SK-N-SH treated with all-trans-retinoic acid at 6 μM for 48 hours (cell line): ENCODE results near the gene HSPA12A.

ENCODE experiments used
- ATAC-seq: fragments of 200-7000 bp; cut with Tn5 transposase; 3 replicates; pipeline ENCODE4 v1.9.1; 2020; ENCODE audit warnings: mild to moderate bottlenecking, moderate library complexity
- BACH2 ChIP-seq: fragments of 250-450 bp; sonication (Bioruptor Pico); IDR thresholded peaks from 2 replicates; pipeline ENCODE4 v1.9.0; 2021; ENCODE audit warnings: mild to moderate bottlenecking, borderline replicate concordance
- CREB5 ChIP-seq: fragments of 250-450 bp; sonication (Bioruptor Pico); IDR thresholded peaks from 2 replicates; pipeline ENCODE4 v1.5.1; 2020; ENCODE audit warnings: low read depth, mild to moderate bottlenecking, moderate library complexity
- CSDC2 ChIP-seq: fragments of 250-450 bp; sonication (Bioruptor Pico); IDR thresholded peaks from 2 replicates; pipeline ENCODE4 v1.5.0; 2020; ENCODE audit warnings: mild to moderate bottlenecking, moderate library complexity
- CSRNP3 ChIP-seq: fragments of 250-450 bp; sonication (Bioruptor Pico); IDR thresholded peaks from 2 replicates; pipeline ENCODE4 v1.5.1; 2021; ENCODE audit warnings: mild to moderate bottlenecking, moderate library complexity
- ESRRG ChIP-seq: fragments of 250-450 bp; sonication (Bioruptor Pico); IDR thresholded peaks from 2 replicates; pipeline ENCODE4 v1.6.1; 2021; ENCODE audit warnings: mild to moderate bottlenecking
- GLIS3 ChIP-seq: fragments of 250-450 bp; sonication (Bioruptor Pico); IDR thresholded peaks from 2 replicates; pipeline ENCODE4 v1.5.0; 2020; ENCODE audit warnings: mild to moderate bottlenecking, moderate library complexity
- ISL1 ChIP-seq: fragments of 250-450 bp; sonication (Bioruptor Pico); IDR thresholded peaks from 2 replicates; pipeline ENCODE4 v2.1.2; 2022; ENCODE audit warnings: mild to moderate bottlenecking, moderate library complexity
- OSR1 ChIP-seq: fragments of 250-450 bp; sonication (Bioruptor Pico); IDR thresholded peaks from 2 replicates; pipeline ENCODE4 v1.8.0; 2022; ENCODE audit warnings: moderate library complexity, mild to moderate bottlenecking, inconsistent platforms
- PATZ1 ChIP-seq: fragments of 250-450 bp; sonication (Bioruptor Pico); IDR thresholded peaks from 2 replicates; pipeline ENCODE4 v1.8.0; 2020; ENCODE audit warnings: mild to moderate bottlenecking, moderate library complexity, borderline replicate concordance
- POU6F1 ChIP-seq: fragments of 250-450 bp; sonication (Bioruptor Pico); IDR thresholded peaks from 2 replicates; pipeline ENCODE4 v1.8.0; 2021; ENCODE audit warnings: low read depth, mild to moderate bottlenecking, moderate library complexity, borderline replicate concordance
- PPARA ChIP-seq: fragments of 250-450 bp; sonication (Bioruptor Pico); IDR thresholded peaks from 2 replicates; pipeline ENCODE4 v1.5.0; 2020; ENCODE audit warnings: mild to moderate bottlenecking, borderline replicate concordance
- SNAI2 ChIP-seq: fragments of 250-450 bp; sonication (Bioruptor Pico); IDR thresholded peaks from 2 replicates; pipeline ENCODE4 v1.5.0; 2020; ENCODE audit warnings: mild to moderate bottlenecking, moderate library complexity
- TCF4 ChIP-seq: fragments of 250-450 bp; sonication (Bioruptor Pico); IDR thresholded peaks from 2 replicates; pipeline ENCODE4 v1.8.0; 2021; ENCODE audit warnings: mild to moderate bottlenecking, moderate library complexity, borderline replicate concordance
- TOX ChIP-seq: fragments of 250-450 bp; sonication (Bioruptor Pico); IDR thresholded peaks from 2 replicates; pipeline ENCODE4 v1.8.0; 2021; ENCODE audit warnings: mild to moderate bottlenecking, moderate library complexity, borderline replicate concordance
- TSHZ2 ChIP-seq: fragments of 250-450 bp; sonication (Bioruptor Pico); IDR thresholded peaks from 2 replicates; pipeline ENCODE4 v1.5.0; 2020; ENCODE audit warnings: mild to moderate bottlenecking, moderate library complexity
- ZFP3 ChIP-seq: fragments of 250-450 bp; sonication (Bioruptor Pico); IDR thresholded peaks from 2 replicates; pipeline ENCODE4 v1.5.0; 2020; ENCODE audit warnings: mild to moderate bottlenecking, moderate library complexity
- ZNF565 ChIP-seq: fragments of 450-650 bp; formaldehyde crosslinking; conservative IDR thresholded peaks from 2 replicates; pipeline ENCODE4 v1.5.0; 2020; ENCODE audit warnings: low read depth, mild to moderate bottlenecking, moderate library complexity
- ZNF70 ChIP-seq: fragments of 450-650 bp; formaldehyde crosslinking; IDR thresholded peaks from 2 replicates; pipeline ENCODE4 v1.5.0; 2020; ENCODE audit warnings: mild to moderate bottlenecking, moderate library complexity
- ZNF8 ChIP-seq: fragments of 450-650 bp; formaldehyde crosslinking; IDR thresholded peaks from 2 replicates; pipeline ENCODE4 v1.5.0; 2020; ENCODE audit warnings: mild to moderate bottlenecking, moderate library complexity

HSPA12A gene

GRCh38 chr10:116636385-116636784 lies 106.0 kb downstream of the HSPA12A start:
- no peak for TF ChIP-seq TCF4 (CRISPR knock-in tag)
- no peak for TF ChIP-seq CSRNP3 (CRISPR knock-in tag)
- no peak for TF ChIP-seq TSHZ2 (CRISPR knock-in tag)
- no peak for TF ChIP-seq PATZ1 (CRISPR knock-in tag)
- TF ChIP-seq ZNF565 (CRISPR knock-in tag), result no peak
- no peak for TF ChIP-seq GLIS3 (CRISPR knock-in tag)
- TF ChIP-seq ZNF8 (CRISPR knock-in tag), result no peak
- TF ChIP-seq POU6F1 (CRISPR knock-in tag), result no peak
- no peak for TF ChIP-seq SNAI2 (CRISPR knock-in tag)
- no peak for TF ChIP-seq ISL1
- TF ChIP-seq OSR1 (CRISPR knock-in tag), result no peak
- TF ChIP-seq CSDC2 (CRISPR knock-in tag), result no peak
- TF ChIP-seq ZFP3 (CRISPR knock-in tag), result no peak
- no peak for TF ChIP-seq BACH2 (CRISPR knock-in tag)
- TF ChIP-seq ESRRG (CRISPR knock-in tag), result no peak
- no peak for ATAC-seq

GRCh38 chr10:116634126-116634975 lies 108.0 kb downstream of the HSPA12A start:
- ATAC-seq, result no peak
- TF ChIP-seq ZFP3 (CRISPR knock-in tag) (no peak), TOX (CRISPR knock-in tag) (no peak), OSR1 (CRISPR knock-in tag) (no peak), BACH2 (CRISPR knock-in tag) (no peak), ZNF70 (no peak), ZNF565 (CRISPR knock-in tag) (no peak), GLIS3 (CRISPR knock-in tag) (no peak), PPARA (CRISPR knock-in tag) (no peak), CSDC2 (CRISPR knock-in tag) (no peak), ZNF8 (CRISPR knock-in tag) (no peak), ISL1 (no peak), CREB5 (no peak)

GRCh38 chr10:116633216-116633600 lies 109.2 kb downstream of the HSPA12A start:
- no peak for ATAC-seq
- TF ChIP-seq ZFP3 (CRISPR knock-in tag) (no peak), ISL1 (no peak), ESRRG (CRISPR knock-in tag) (no peak), TSHZ2 (CRISPR knock-in tag) (no peak), PPARA (CRISPR knock-in tag) (no peak), SNAI2 (CRISPR knock-in tag) (no peak), PATZ1 (CRISPR knock-in tag) (no peak), GLIS3 (CRISPR knock-in tag) (no peak), ZNF70 (no peak), CREB5 (no peak), ZNF565 (CRISPR knock-in tag) (no peak), CSDC2 (CRISPR knock-in tag) (no peak)
